Eye (tissue), 1 donor: ENCODE data around the gene GBP3.
"Not testable (repeated sequence)": the region's sequence is repeated elsewhere in the genome, so short reads cannot be mapped to it uniquely, and the experiment has no call there.

Experiments used
- DNase-seq: peaks from one replicate; pipeline ENCODE4 v3.0.0-alpha.2; 2015

Gene GBP3

GRCh38 chr1:89041119-89041641 is 18.5 kb upstream of the GBP3 start:
- DNase-seq, result no peak

- no peak for DNase-seq
Observed at GRCh38 chr1:89040315-89040626, 17.6 kb upstream of the GBP3 start.

GRCh38 chr1:89037186-89037585 is 14.5 kb upstream of the GBP3 start:
- DNase-seq, result no peak

GRCh38 chr1:89035080-89035479 is 12.4 kb upstream of the GBP3 start:
- DNase-seq, result no peak

GRCh38 chr1:89034004-89034403 is 11.3 kb upstream of the GBP3 start:
- DNase-seq, result not testable (repeated sequence)

GRCh38 chr1:89029051-89029450 is 6.4 kb upstream of the GBP3 start:
- not testable (repeated sequence) for DNase-seq

GRCh38 chr1:89025928-89026327 is 3.3 kb upstream of the GBP3 start:
- no peak for DNase-seq

GRCh38 chr1:89023026-89023425 is 360 bp upstream of the GBP3 start:
- DNase-seq, result no peak

- not testable (repeated sequence) for DNase-seq
Observed at GRCh38 chr1:89018318-89018717, 4.3 kb downstream of the GBP3 start.

- no peak for DNase-seq
Observed at GRCh38 chr1:89008511-89008910, 14.2 kb downstream of the GBP3 start.

- no peak for DNase-seq
Observed at GRCh38 chr1:89005286-89006151, 17.1 kb downstream of the GBP3 start.

GRCh38 chr1:89002176-89002575 is 20.5 kb downstream of the GBP3 start:
- DNase-seq, result not testable (repeated sequence)

- DNase-seq, result no peak
Observed at GRCh38 chr1:89001510-89001909, 21.2 kb downstream of the GBP3 start.

GRCh38 chr1:88998716-88999115 is 23.9 kb downstream of the GBP3 start:
- peak; percentile 94 for DNase-seq

GRCh38 chr1:88990426-88990825 is 32.2 kb downstream of the GBP3 start:
- no peak for DNase-seq

GRCh38 chr1:88985692-88986091 is 37.0 kb downstream of the GBP3 start:
- DNase-seq, result no peak

GRCh38 chr1:88985032-88985431 is 37.6 kb downstream of the GBP3 start:
- DNase-seq, result peak; percentile 84

- no peak for DNase-seq
Observed at GRCh38 chr1:88984569-88984968, 38.1 kb downstream of the GBP3 start.

- DNase-seq, result peak; percentile 55
Observed at GRCh38 chr1:88983791-88984559, 38.7 kb downstream of the GBP3 start.

GRCh38 chr1:88982055-88982454 is 40.6 kb downstream of the GBP3 start:
- DNase-seq, result no peak

- DNase-seq, result not testable (repeated sequence)
Observed at GRCh38 chr1:88981506-88981905, 41.2 kb downstream of the GBP3 start.

GRCh38 chr1:88980870-88981269 is 41.8 kb downstream of the GBP3 start:
- no peak for DNase-seq

GRCh38 chr1:88979749-88980116 is 42.9 kb downstream of the GBP3 start:
- DNase-seq, result no peak
